Suprapubic skin (tissue), 4 donors: ENCODE results near the gene EGLN3. TPM values are rescaled to one million over a fixed set of nuclear protein-coding genes. Genes with fewer than 3 reads are reported as not detected.
"Not testable (repeated sequence)": the region's sequence is repeated elsewhere in the genome, so short reads cannot be mapped to it uniquely, and the experiment has no call there.

ENCODE experiments used
- DNase-seq, 2 donors: peaks; one replicate each; pipeline ENCODE4 v3.0.0-alpha.2; 2019; ENCODE audit warnings: low spot score in 2 of 2
- H3K27ac ChIP-seq: fragments of 200-600 bp; sonication (generic); one replicate; pipeline ENCODE4 v1.5.1; 2019
- H3K27me3 ChIP-seq: fragments of 200-600 bp; sonication (generic); one replicate; pipeline ENCODE4 v1.5.1; 2019
- H3K36me3 ChIP-seq: fragments of 200-600 bp; sonication (generic); one replicate; pipeline ENCODE4 v1.5.1; 2019
- H3K4me1 ChIP-seq: fragments of 200-600 bp; sonication (generic); one replicate; pipeline ENCODE4 v1.5.1; 2019
- H3K4me3 ChIP-seq: fragments of 200-600 bp; sonication (generic); one replicate; pipeline ENCODE4 v1.5.1; 2019; ENCODE audit warnings: mild to moderate bottlenecking
- H3K9me3 ChIP-seq: fragments of 200-600 bp; sonication (generic); one replicate; pipeline ENCODE4 v1.5.1; 2019
- CTCF ChIP-seq, 2 donors: fragments of 200-600 bp in 1 of 2; fragments of 450-650 bp in 1 of 2; sonication (generic) in 1 of 2; IDR thresholded peaks; one replicate each; pipeline ENCODE4 v1.5.1; 2016 to 2019; ENCODE audit warnings: antibody characterized with exemption in 2 of 2, mild to moderate bottlenecking in 1 of 2, moderate library complexity in 1 of 2
- EP300 ChIP-seq: sonication (generic); formaldehyde crosslinking; IDR thresholded peaks from one replicate; pipeline ENCODE4 v1.6.1; 2017; ENCODE audit warnings: antibody characterized with exemption
- POLR2A ChIP-seq, 2 donors: fragments of 450-650 bp; IDR thresholded peaks; one replicate each; pipeline ENCODE4 v1.6.1; 2017; ENCODE audit warnings: antibody characterized with exemption in 2 of 2, mild to moderate bottlenecking in 2 of 2, moderate library complexity in 2 of 2
- POLR2AphosphoS5 ChIP-seq, 3 donors: sonication (generic); formaldehyde crosslinking; IDR thresholded peaks; one replicate each; pipeline ENCODE4 v1.6.1; 2017; ENCODE audit warnings: antibody characterized with exemption in 3 of 3
- WGBS: methylation state at CpG from one replicate; pipeline ENCODE4 v1.1.5; 2018; 5-methylcytosine and 5-hydroxymethylcytosine counted together
- total RNA-seq, 4 donors: library from RNA; depleted of rRNA; stranded (reverse); fragments of >200 nt; gene quantifications; one replicate each; pipeline ENCODE4 v1.1.0, GENCODE V29; 2016

The EGLN3 gene
- total RNA-seq, 4 donors from 2014 or later = 37.8 to 203 (median 73.2) TPM

- Histone ChIP-seq H3K9me3 (no peaks in the 10 kb centered on the region), H3K4me3 (no peak overlapping the region), H3K36me3 (no peaks in the 10 kb centered on the region), H3K27me3 (no peaks in the 10 kb centered on the region), H3K27ac (no peak overlapping the region), H3K4me1 (no peaks in the 10 kb centered on the region)
- no peak for TF ChIP-seq EP300
- TF ChIP-seq CTCF (IDR thresholded peaks at IDR 0.05) = no peak
- TF ChIP-seq POLR2A (IDR thresholded peaks at IDR 0.05) = no peak
- no peak for TF ChIP-seq POLR2AphosphoS5 (IDR thresholded peaks at IDR 0.05)
- DNase-seq = no peak
- WGBS = 26% methylated on average over 1 of the region's 1 CpG
Observed at GRCh38 chr14:33968722-33969121, 17.8 kb upstream of the EGLN3 start.

GRCh38 chr14:33967138-33967537, 16.3 kb upstream of the EGLN3 start:
- Histone ChIP-seq H3K27ac (no peak overlapping the region), H3K27me3 (no peaks in the 10 kb centered on the region), H3K36me3 (no peaks in the 10 kb centered on the region), H3K9me3 (no peaks in the 10 kb centered on the region), H3K4me3 (no peak overlapping the region), H3K4me1 (no peaks in the 10 kb centered on the region)
- no peak for DNase-seq
- no peak for TF ChIP-seq POLR2AphosphoS5 (IDR thresholded peaks at IDR 0.05)
- no peak for TF ChIP-seq CTCF (IDR thresholded peaks at IDR 0.05)
- no peak for TF ChIP-seq POLR2A (IDR thresholded peaks at IDR 0.05)
- TF ChIP-seq EP300 = no peak
- 76% methylated on average over 4 of the region's 4 CpGs for WGBS

GRCh38 chr14:33966276-33966675, 15.4 kb upstream of the EGLN3 start:
- H3K9me3 ChIP-seq = no peaks in the 10 kb centered on the region
- H3K27me3 ChIP-seq = no peaks in the 10 kb centered on the region
- H3K4me3 ChIP-seq = no peak overlapping the region
- DNase-seq = no peak
- no peaks in the 10 kb centered on the region for H3K36me3 ChIP-seq
- no peaks in the 10 kb centered on the region for H3K4me1 ChIP-seq
- WGBS = 71% methylated on average over 6 of the region's 6 CpGs
- TF ChIP-seq POLR2A (IDR thresholded peaks at IDR 0.05) (no peak), EP300 (no peak), CTCF (IDR thresholded peaks at IDR 0.05) (no peak), POLR2AphosphoS5 (IDR thresholded peaks at IDR 0.05) (no peak)
- no peak overlapping the region for H3K27ac ChIP-seq

GRCh38 chr14:33964599-33965317, 13.9 kb upstream of the EGLN3 start:
- Histone ChIP-seq H3K9me3 (no peaks in the 10 kb centered on the region), H3K4me3 (no peak overlapping the region), H3K27ac (no peak overlapping the region), H3K27me3 (no peaks in the 10 kb centered on the region), H3K36me3 (no peaks in the 10 kb centered on the region), H3K4me1 (no peaks in the 10 kb centered on the region)
- 88% methylated on average over 6 of the region's 6 CpGs for WGBS
- DNase-seq = no peak
- TF ChIP-seq EP300 (no peak), POLR2A (IDR thresholded peaks at IDR 0.05) (no peak), CTCF (IDR thresholded peaks at IDR 0.05) (no peak), POLR2AphosphoS5 (IDR thresholded peaks at IDR 0.05) (no peak)

- Histone ChIP-seq H3K4me1 (no peaks in the 10 kb centered on the region), H3K36me3 (no peaks in the 10 kb centered on the region), H3K27me3 (no peaks in the 10 kb centered on the region), H3K27ac (no peak overlapping the region), H3K9me3 (no peaks in the 10 kb centered on the region), H3K4me3 (no peak overlapping the region)
- 92% methylated on average over 5 of the region's 5 CpGs for WGBS
- DNase-seq = no peak
- no peak for TF ChIP-seq POLR2AphosphoS5 (IDR thresholded peaks at IDR 0.05)
- no peak for TF ChIP-seq EP300
- TF ChIP-seq CTCF (IDR thresholded peaks at IDR 0.05) = no peak
- no peak for TF ChIP-seq POLR2A (IDR thresholded peaks at IDR 0.05)
Observed at GRCh38 chr14:33963892-33964291, 13.0 kb upstream of the EGLN3 start.

- not testable (repeated sequence) for DNase-seq, H3K4me3 ChIP-seq, H3K27me3 ChIP-seq, H3K27ac ChIP-seq, H3K9me3 ChIP-seq, H3K36me3 ChIP-seq, H3K4me1 ChIP-seq
- WGBS = 80% methylated on average over 5 of the region's 5 CpGs
Observed at GRCh38 chr14:33962466-33962865, 11.6 kb upstream of the EGLN3 start.
